ENCODE measurements around the gene GRAMD2A.

GRAMD2A gene

DNA sequence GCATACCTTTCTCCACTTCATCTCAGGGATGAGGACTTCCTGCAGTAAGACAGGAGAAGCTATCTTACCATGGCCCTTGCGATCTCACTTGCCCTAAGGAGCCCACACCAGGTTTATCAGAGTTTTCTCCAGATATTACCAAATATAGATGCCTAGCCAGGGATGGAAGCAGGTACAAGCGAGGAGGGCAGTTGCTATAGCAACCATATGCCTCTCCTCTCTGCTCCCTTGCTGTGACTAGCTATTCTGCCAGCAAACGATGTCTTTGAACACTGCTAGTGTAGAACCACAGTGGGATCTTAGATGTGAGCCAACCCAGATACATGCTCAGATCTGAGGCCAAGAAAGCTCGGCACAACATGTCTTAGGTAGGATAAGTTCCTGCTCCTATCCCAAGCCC is 33.9 kb downstream of the GRAMD2A start:
- DNase-seq, result no peak

DNA sequence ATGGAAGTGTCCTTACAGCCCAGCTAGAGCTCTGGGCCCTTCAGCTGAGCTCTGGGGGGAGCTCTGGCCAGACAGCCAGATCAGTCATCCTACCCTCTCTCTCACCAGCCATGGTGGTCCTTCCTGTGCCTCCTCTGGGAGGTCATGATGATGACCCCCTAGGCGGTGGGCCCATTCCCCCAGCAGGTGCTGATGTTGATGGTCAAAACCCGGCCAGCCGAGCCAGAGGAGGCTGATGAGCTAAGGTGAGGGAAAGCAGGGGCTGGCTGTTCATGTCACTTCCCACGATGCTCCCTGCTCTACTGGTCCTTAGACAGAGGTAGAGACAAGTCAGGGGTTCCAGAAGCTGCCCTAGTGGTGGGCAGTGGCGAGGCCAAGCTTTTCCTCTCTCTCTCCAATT is 35.0 kb downstream of the GRAMD2A start:
- no peak for DNase-seq

DNA sequence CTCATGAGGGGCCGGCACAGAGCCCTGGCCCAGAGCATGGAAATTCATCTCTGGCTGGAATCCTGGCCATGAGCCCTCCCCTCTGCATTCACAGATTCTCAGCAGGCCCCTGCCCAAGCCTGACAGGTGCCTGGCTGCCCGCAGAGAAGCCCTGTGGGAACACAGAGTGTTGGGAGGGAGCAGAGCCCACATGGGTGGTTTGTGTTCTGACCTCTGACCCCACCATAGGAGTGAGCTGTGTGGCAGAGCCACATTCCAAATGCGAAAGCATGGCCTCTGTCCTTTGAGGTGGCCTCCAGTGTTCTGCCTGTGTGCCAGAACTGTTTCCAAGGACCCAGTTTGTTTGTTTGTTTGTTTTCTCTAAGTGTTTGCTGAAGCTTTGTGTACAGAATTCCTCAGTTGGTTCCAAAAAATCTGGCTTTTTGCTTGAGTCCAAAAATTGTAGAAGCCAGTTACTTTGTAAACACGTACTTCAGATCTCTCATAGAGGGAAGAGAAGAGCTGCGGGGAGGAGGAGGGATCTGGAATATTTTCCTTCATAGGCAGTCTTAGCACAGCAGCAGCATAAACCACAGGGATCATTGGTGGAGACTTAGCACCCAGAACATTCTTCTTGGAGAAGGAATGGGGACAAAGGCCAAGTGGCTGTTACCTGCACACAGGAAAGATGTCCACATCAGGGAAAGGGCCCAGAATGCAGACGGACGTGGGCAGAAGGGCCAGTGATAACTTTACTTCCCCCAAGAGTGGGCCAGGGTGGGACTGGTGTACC is 36.0 kb downstream of the GRAMD2A start:
- DNase-seq, result no peak

DNA sequence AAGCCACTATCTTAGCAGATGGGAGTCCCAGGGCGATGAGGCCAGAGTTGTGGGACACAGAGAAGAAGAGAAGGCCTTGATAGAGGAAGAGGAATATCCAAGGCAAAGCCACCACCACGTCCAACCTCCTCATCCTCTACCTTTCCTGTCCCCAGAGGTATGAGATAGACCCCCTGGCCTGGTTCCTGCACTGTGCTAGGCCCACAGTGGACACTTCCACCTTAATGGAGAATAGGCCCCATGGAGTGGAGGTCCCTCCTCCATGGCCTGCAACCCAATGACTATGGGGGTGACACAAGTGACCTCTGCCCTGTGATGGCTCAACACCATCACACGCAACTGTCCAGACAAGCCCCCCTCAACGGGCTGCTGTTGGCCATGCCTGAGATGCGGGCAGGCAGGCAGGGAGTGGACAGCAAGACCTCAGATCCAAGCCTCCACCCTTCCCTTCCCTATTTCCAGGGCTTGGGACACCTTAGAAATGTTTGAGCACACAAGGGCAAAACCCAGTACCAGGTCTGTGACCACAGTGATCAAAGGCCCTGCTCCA is 36.8 kb downstream of the GRAMD2A start:
- no peak for DNase-seq

DNA sequence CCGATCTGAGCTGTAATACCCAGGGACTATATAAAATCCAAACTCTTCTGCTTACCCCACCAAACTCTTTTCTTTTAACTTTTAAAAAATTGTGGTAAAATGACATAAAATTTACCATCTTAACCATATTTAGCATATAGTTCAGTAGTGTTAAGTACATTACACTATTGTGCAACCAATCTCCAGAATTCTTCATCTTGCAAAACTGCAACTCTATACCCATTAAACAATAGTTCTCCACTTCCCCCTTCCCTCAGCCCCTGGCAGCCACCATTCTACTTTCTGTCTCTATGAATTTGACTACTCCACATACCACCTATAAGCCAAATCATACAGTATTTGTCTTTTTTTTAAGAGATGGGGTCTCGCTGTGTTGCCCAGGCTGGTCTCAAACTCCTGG is 40.7 kb downstream of the GRAMD2A start:
- DNase-seq, result no peak

DNA sequence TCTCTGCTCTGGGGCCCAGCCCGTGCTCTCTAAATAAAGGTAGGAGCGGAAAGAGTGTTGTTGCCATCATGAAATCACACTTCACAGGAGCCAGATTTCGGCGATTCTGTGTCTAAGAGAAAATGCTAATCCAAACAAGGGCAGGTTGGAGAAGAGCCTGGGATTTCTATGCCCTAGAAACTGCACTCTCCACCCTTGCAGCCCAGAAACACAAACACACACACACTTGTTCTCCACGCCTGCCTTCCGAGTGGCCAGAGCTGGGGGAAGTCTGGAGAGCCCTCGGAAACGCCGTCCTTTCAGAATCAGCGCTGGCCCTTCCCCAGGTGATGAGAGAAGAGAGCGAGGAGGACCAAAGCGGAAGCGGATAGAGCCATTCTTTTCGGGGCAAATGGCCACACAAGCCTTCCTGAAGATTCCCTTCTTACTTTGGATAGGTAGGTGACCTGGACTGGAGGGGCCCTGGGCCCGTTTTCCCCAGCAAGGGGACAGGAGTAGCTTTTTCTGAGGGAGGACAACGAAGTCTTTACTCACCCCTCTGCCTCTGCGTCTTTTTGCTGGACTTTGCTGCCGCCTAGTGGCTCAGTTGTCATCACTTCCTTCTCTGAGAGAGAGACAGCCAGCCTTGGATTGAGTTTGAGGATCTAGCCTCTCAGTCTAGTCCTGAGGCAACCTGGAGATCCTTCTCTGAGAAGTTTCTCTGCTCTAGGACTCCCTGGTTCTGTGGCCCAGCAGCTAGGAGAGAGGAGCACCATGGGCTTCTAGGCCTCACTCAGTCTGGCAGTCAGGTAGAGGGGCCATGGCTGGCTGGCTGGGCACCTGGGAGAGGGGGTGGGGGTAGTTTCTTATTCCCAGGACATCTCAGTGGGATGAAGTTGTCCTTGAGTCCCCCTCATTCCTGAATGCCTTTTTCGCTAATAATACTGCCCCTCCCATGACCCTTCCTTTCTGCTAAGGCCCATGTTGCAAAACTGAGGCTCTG is 41.7 kb downstream of the GRAMD2A start:
- peak; percentile 70 for DNase-seq

DNA sequence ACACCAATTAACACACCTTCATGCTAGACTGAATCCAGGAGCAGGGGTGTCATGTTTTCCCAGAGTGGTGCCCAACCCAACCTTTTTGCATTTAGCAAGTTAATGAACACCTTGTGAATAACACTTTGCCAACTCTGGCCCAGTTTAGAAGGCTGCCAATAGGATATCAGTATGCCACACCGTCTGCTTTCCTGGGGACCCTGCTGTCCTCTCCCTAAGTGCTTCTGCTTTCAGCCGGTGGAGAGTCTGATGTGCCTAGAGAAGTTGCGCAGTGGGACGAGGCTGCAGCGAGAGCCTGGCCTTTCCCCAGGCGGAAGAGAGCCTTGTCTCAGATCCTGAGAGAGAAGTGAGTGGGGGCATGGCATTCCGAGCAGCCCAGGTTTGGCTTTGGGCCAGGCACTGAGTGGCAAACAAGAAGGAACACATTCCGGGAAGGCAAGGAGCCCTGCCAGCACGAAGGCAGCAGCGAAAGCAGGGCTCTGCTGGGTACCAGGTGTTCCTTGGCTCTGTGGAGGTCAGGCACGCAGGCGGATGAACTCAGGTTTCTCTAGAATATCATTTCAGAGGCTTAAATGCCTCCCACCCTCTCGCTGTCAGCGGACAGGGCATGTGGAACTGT is 42.5 kb downstream of the GRAMD2A start:
- no peak for DNase-seq

DNA sequence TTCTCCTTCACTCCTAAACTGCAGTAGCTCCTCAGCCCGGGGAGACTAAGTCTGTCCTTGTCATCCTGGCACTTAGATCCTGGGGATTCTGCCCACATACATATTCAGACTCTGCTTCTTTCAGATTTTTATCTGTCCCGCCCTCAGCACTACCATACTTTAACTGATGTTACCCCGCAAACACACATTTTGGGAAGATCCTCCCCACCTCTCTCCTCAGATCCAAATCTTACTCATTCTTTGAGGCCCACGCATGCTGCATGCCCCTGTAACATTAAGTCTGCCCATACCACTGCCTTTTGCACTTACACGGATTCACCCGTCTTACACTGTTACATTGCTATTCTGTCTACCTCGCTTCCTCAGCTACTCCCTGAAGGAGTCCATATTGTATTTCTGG is 43.3 kb downstream of the GRAMD2A start:
- DNase-seq, result no peak

DNA sequence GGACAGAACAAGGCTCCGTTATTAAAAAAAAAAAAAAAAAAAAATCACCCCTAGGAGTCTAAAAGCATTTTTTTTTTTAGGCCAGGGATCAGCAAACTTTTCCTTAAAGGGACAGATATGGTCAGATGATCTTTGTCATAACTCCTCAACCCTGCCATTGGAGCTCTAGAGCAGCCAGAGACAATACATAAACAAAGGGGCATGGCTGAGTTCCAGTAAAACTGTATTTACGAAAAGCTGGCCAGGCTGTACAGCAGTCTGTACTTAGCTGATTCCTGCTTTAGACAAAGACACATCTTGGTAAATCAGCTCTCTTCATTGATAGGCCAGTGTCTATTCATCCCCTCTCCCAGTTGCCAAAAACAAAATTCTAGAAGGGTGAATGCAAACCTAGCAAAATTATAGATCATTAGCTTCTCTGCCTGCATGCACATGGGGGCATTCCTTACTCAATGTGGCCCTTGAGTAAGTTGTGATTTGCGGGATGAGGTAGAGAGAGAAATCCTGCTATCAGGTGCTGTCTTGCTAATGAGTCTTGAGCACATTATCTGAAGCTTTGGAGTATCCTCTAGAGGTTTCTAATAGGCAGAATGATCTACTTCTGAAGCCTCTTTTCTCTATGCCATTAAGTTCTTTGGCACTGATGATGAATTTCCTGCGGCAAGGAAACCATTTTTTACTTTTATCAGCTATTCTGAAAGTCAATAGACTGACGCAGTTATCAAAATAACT is 44.2 kb downstream of the GRAMD2A start:
- DNase-seq, result no peak

DNA sequence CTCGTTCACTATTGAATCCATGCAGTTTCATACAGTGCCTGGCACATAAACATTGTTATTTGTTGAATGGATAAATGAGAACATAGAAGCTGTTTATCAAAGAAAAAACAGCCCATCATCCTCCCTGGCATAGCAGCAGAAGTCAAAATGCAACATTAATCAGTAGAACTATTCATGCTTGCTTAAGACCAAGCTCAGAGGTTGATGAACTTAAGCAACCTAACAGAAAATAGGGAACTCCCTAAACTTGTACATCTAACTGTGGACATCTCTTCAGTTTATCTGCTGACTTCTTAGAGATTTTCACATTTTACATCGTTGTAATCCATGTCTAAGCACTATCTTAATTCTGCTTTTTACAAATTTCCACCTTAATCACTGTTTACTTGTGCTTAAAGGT is 50.2 kb downstream of the GRAMD2A start:
- no peak for DNase-seq

DNA sequence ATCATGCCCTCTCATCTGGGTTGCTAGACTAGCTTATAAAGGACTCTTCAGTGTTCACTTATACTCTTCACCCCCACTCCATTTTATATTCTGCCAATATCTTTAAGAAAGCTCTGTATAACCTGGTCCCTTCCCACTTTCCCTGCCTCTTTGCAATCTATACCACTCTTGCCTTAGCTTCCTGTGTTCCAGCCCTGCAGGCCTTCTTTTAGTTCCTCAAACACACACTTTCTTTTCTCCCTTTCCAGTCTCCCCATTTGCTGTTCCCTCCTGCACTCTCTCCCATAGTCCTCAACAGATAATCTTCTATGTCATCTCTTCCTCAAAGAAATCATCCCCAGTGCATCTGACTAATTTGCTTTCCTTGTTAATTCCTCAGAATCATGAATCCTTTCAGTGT is 50.7 kb downstream of the GRAMD2A start:
- DNase-seq, result no peak

DNA sequence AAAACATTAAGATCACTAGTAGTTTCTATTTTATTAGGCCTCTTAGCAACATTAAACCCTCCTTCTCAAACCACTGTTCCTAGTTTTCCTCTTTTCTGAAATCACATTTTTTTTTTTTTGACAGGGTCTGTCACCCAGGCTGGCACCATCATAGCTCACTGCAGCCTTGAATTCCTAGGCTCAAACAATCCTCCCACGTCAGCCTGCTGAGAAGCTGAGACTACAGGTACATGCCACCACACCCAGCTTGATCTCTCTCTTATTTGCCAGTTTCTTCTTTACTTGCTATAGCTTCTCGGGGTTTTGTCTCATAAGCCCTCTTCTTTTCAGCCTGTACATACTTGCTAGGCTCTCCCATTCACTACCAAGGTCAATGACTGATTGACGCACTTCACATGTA is 51.4 kb downstream of the GRAMD2A start:
- no peak for DNase-seq

DNA sequence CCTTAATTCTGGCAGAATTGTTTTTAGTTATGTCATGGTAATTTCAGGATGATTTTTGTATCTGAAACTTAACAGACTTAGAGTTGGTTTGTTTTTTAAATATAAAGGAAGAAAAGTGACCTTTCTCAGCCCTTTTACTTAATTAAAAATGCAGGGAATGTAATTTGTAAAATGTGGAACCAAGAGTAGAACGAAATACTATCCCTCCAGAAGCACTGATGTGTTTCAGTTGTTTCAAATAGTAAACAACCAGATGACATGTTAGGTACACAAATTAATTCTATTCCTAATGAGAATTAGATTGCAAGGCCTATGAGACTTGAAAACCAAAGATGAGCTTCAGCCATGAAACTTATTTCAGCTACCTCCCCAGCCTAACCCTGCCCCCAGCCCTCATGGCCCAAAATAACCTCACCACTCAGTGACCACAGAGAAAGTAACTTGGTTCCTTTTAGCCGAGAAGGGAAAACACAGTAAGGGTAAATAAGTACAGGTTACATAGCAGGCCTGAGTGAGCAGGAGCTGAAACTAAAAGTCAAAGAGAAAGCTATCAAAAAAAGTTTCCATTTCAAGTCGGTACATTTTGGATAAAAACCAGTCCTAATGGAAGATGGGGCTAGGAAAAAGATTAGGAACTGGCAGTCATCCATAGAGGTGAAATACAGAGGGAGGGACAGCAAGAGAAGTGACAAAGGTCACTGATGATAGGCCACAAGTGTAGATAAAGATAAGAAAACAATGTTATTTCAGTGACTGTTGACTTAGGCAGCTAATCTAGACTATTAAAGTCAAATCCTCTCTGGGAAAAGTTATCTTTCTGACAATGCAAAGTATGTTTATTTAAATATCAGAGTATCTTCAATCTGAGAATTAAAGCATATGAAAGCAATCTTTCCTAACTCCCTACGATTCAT is 56.2 kb downstream of the GRAMD2A start:
- no peak for DNase-seq

DNA sequence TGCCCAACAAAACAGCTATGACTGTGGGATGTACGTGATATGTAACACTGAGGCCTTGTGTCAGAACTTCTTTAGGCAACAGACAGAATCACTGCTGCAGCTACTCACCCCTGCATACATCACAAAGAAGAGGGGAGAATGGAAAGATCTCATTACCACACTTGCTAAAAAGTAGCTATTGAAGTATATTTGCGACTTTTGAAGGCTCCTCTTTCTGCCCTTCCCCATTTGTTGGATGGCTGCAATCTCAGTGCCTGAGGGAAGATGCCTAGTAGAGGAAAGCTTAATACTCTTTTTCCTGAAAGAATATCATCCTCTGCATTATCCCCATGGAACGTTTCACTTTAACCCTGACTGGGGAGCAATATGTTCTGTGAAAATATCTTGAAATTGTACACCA is 57.5 kb downstream of the GRAMD2A start:
- DNase-seq, result no peak

DNA sequence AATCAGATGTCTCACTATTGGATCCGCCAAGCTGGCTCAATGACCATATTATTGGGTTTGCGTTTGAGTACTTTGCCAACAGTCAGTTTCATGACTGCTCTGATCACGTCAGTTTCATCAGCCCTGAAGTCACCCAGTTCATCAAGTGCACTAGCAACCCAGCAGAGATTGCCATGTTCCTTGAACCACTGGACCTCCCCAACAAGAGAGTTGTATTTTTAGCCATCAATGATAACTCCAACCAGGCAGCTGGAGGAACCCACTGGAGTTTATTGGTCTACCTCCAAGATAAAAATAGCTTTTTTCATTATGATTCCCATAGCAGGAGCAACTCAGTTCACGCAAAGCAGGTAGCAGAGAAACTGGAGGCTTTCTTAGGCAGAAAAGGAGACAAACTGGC is 57.9 kb downstream of the GRAMD2A start:
- no peak for DNase-seq

DNA sequence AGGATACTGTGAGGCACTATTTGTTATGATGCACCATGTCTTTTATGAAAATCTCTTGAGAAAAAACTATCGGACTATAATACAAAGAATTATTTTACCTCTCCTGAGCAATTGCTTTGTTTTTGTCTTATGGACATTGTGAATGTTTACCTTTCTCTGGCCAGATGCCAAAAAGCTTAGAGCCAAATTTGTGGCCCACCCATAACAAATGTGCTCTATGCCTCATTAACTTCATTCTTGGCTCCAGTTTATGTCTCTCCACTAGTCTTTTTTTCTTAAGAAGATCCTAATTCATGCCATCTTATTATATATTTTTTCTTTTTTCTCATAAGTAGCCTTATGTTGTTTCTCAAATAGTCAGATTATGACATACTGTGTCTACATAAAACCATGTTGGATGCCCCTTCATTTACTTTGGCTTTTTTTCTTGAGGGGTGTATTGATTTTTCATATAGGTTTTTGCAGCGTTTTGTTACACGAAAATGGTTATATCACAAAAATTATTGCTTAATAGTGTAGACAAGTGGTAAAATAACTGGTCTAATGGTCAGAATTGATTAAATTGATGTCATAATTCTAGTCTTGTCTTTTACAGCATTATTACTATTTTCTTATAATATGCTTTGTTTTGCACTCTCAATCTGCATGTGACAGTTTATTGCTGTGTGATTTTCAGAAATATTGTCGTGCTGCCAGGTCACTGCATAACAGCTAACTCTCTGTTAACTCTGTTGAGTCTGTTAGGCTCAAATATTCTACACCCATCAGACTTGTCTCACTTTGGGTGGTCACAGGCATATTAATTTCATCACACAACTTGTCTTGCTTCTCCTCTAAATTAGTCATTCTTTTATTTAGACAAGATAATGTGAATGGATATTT is 61.2 kb downstream of the GRAMD2A start:
- DNase-seq, result no peak

DNA sequence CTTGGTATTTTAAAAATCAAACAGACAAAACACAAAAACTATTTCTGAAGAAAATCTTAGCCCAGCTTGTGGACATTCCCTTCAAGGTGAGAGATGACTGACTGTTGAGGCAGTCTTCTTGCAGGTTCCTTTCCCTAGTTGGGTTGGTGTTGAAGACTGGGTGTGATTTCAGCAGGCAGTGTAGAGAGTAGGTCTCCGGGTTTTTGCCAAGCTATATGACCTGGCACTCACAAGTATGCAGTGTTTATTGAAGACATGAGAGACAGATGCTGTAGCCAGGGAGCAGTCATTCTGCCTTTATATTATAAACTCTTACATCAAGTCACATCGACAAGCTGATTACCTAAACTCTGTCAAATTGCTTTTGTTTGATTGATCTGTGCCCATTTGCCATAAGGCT is 61.9 kb downstream of the GRAMD2A start:
- no peak for DNase-seq

DNA sequence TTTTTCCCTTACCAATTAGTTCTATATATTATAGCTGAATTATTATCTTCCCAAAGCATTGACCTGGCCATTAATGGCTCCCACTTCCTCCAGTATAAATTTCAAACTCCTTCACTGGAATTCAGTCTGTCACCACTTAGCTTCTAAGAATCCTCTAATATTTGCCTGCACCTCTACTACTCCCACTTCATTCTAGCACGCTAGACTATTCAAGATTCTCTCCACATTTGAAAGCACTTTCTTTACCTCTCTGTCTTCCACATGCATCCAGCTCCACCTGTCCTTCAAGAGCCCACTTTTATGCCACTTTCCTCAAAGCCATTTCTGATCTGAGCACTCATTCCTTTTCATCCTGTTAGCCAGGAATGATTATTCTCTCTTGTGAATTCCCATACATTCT is 64.4 kb downstream of the GRAMD2A start:
- no peak for DNase-seq

DNA sequence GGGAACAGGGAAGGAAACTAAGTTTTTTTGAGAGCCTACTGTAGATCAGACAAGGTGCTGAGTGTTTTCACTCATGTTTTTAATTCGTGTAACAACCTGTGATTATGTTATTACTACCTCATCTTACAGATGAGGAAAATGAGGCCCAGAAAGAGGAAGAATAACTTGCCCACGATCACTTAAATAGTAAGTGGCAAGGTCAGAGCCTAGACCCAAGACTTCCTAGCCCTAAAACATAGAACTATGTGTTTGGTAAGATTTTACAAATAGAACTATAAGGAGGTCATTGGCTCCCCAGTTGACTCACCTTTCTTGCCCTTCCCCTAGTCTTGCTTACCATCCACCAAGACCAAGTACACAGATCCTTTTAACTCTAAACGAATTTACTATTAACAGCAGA is 65.7 kb downstream of the GRAMD2A start:
- no peak for DNase-seq

DNA sequence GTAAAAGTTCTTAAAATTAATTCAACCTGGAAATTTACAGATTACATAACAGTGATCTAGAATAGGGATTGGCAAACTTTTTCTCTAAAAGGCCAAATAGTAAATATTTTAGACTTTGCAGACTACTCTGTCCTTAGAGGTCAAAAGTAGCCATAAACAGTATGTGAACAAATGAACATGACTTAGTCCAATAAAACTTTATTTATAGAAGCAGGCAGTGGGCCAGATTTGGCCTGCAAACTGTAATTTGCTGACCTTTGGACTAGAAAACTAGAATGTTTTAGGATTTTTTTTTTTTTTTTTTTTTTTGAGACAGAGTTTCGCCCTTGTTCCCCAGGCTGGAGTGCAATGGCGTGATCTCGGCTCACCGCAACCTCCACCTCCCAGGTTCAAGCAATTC is 67.3 kb downstream of the GRAMD2A start:
- no peak for DNase-seq

DNA sequence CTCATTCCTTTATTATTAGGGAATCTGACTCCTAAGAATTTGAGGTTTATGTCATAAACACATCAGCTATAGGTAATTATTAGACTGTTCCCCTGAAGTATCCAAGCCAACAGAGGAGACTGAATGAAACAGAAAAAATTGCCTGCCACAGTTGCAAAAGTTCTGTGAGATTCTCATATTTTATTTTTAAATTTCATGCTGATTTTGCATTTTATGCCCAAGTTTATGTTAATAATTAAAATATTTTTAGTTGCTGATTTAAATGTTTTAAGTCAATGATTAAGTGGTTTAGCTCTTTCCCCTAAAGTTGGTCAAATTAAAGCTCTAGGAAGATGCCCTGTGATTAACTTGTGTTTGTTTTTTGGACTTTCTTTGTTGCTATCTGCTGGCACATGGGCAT is 69.2 kb downstream of the GRAMD2A start:
- no peak for DNase-seq

All from CD4-positive, alpha-beta T cell treated with Interferon gamma for 1 hour (primary cell).